ENCODE results near the gene LRRC27. TPM values are rescaled to one million over a fixed set of nuclear protein-coding genes. Genes with fewer than 3 reads are reported as not detected.

The LRRC27 gene
- total and polyA plus RNA-seq, 2 donors (not counting 1 experiment from before 2014, with no cell fraction given): 4.1 to 11.7 TPM

DNA sequence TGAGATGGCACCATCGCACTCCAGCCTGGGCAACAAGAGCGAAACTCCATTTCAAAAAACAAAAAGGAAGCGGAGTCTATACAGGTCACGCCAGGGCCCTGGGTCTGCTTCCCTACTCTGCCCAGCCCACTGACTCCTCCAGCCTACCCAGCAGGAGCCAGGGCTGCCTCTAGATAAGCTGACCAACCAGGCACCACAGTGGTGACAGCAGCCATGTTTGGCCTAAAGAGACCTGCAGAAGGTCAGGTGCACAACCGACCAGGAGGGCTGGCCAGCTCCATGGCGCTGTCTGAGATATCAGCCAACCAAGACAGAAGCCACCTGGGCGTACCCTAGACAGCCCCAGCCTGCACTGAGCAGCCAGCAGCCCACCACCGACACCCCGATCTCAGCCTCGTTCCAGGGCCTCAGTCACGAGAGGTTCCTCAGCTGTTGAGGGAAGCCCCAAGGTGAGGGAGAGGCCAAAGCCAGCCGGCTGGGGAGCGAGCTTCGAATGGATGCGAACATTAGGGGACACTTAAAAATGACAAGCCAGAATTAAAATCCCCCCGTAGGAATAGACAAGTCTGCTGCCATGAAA, 40.6 kb downstream of the LRRC27 start:
- H3K4me2 ChIP-seq (ENCODE audit: extremely low read depth, insufficient read depth, low read length): no peak overlapping the region
- no peak overlapping the region for H3K4me3 ChIP-seq (replicated peaks in 1 of 4; ENCODE audit: control extremely low read depth in 1 of 4, insufficient read depth in 1 of 4, low read depth in 3 of 4, low read length in 4 of 4)
- no peaks in the 10 kb centered on the region for H3K9me3 ChIP-seq (ENCODE audit: control insufficient read depth, insufficient read depth, low read depth, low read length)
- no peak overlapping the region for H3K27ac ChIP-seq (ENCODE audit: insufficient read depth, low read length)
- no peaks in the 10 kb centered on the region for H3K4me1 ChIP-seq (ENCODE audit: control insufficient read depth, extremely low read depth, insufficient read depth, low read length)
- H3K79me2 ChIP-seq (ENCODE audit: control insufficient read depth, insufficient read depth, low read length): no peaks in the 10 kb centered on the region
- H2AFZ ChIP-seq (ENCODE audit: low read length): no peak overlapping the region
- no peak for DNase-seq (ENCODE audit: low read depth in 2 of 2)
- no peak for TF ChIP-seq EZH2 (IDR thresholded peaks at IDR 0.05; ENCODE audit: low read length, missing control alignments)
- TF ChIP-seq, protein P1, sequence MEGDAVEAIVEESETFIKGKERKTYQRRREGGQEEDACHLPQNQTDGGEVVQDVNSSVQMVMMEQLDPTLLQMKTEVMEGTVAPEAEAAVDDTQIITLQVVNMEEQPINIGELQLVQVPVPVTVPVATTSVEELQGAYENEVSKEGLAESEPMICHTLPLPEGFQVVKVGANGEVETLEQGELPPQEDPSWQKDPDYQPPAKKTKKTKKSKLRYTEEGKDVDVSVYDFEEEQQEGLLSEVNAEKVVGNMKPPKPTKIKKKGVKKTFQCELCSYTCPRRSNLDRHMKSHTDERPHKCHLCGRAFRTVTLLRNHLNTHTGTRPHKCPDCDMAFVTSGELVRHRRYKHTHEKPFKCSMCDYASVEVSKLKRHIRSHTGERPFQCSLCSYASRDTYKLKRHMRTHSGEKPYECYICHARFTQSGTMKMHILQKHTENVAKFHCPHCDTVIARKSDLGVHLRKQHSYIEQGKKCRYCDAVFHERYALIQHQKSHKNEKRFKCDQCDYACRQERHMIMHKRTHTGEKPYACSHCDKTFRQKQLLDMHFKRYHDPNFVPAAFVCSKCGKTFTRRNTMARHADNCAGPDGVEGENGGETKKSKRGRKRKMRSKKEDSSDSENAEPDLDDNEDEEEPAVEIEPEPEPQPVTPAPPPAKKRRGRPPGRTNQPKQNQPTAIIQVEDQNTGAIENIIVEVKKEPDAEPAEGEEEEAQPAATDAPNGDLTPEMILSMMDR (conservative IDR thresholded peaks at IDR 0.05 in 1 of 2, IDR thresholded peaks at IDR 0.05 in 1 of 2; ENCODE audit: low read depth in 1 of 2, low read length in 2 of 2): no peak
- H4K20me1 ChIP-seq (ENCODE audit: control insufficient read depth, extremely low read depth, insufficient read depth, low read length): no peaks in the 10 kb centered on the region
- H3K9ac ChIP-seq (ENCODE audit: insufficient read depth, low read length): no peak overlapping the region
- H3K36me3 ChIP-seq (ENCODE audit: control insufficient read depth, insufficient read depth, low read length): no peaks in the 10 kb centered on the region
- no peaks in the 10 kb centered on the region for H3K27me3 ChIP-seq (ENCODE audit: control insufficient read depth, insufficient read depth, low read length)

- no peaks in the 10 kb centered on the region for H3K9me3 ChIP-seq (ENCODE audit: control insufficient read depth, insufficient read depth, low read depth, low read length)
- no peak overlapping the region for H3K4me3 ChIP-seq (replicated peaks in 1 of 4; ENCODE audit: control extremely low read depth in 1 of 4, insufficient read depth in 1 of 4, low read depth in 3 of 4, low read length in 4 of 4)
- H3K27me3 ChIP-seq (ENCODE audit: control insufficient read depth, insufficient read depth, low read length): no peaks in the 10 kb centered on the region
- no peaks in the 10 kb centered on the region for H3K4me1 ChIP-seq (ENCODE audit: control insufficient read depth, extremely low read depth, insufficient read depth, low read length)
- no peak overlapping the region for H3K27ac ChIP-seq (ENCODE audit: insufficient read depth, low read length)
- no peak overlapping the region for H2AFZ ChIP-seq (ENCODE audit: low read length)
- H3K9ac ChIP-seq (ENCODE audit: insufficient read depth, low read length): no peak overlapping the region
- H3K36me3 ChIP-seq (ENCODE audit: control insufficient read depth, insufficient read depth, low read length): no peaks in the 10 kb centered on the region
- no peaks in the 10 kb centered on the region for H3K79me2 ChIP-seq (ENCODE audit: control insufficient read depth, insufficient read depth, low read length)
- H3K4me2 ChIP-seq (ENCODE audit: extremely low read depth, insufficient read depth, low read length): no peak overlapping the region
- no peak for DNase-seq (ENCODE audit: low read depth in 2 of 2)
- no peaks in the 10 kb centered on the region for H4K20me1 ChIP-seq (ENCODE audit: control insufficient read depth, extremely low read depth, insufficient read depth, low read length)
- no peak for TF ChIP-seq EZH2 (IDR thresholded peaks at IDR 0.05; ENCODE audit: low read length, missing control alignments)
- TF ChIP-seq, protein P1 (conservative IDR thresholded peaks at IDR 0.05 in 1 of 2, IDR thresholded peaks at IDR 0.05 in 1 of 2; ENCODE audit: low read depth in 1 of 2, low read length in 2 of 2): no peak
Measured at GRCh38 chr10:132373241-132373955, 41.4 kb downstream of the LRRC27 start.

DNA sequence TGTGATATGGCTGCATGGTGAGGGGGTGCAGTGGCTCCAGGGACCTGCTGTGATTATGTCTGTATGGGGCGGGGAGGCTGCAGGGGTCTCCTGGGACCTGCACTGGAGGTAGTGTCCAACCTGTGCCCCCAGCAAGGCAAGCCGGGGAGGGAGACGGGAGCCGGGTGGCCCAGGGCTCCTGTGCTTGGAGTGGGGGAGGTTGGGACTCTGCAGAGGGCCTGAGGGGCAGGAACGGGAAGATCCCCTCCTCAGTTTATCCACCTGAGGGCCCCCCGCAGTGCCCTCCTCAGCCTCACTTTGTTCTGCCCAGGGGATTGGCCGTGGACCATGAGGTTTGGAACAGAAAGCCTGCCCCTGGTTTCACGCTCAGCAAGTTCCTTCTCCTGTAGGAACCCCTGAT, 42.2 kb downstream of the LRRC27 start:
- Histone ChIP-seq H3K27me3 (ENCODE audit: control insufficient read depth, insufficient read depth, low read length) (no peaks in the 10 kb centered on the region), H3K36me3 (ENCODE audit: control insufficient read depth, insufficient read depth, low read length) (no peaks in the 10 kb centered on the region), H3K27ac (ENCODE audit: insufficient read depth, low read length) (no peak overlapping the region), H3K4me2 (ENCODE audit: extremely low read depth, insufficient read depth, low read length) (no peak overlapping the region), H2AFZ (ENCODE audit: low read length) (no peak overlapping the region), H3K9me3 (ENCODE audit: control insufficient read depth, insufficient read depth, low read depth, low read length) (no peaks in the 10 kb centered on the region), H3K4me3 (replicated peaks in 1 of 4; ENCODE audit: control extremely low read depth in 1 of 4, insufficient read depth in 1 of 4, low read depth in 3 of 4, low read length in 4 of 4) (no peak overlapping the region), H4K20me1 (ENCODE audit: control insufficient read depth, extremely low read depth, insufficient read depth, low read length) (no peaks in the 10 kb centered on the region), H3K4me1 (ENCODE audit: control insufficient read depth, extremely low read depth, insufficient read depth, low read length) (no peaks in the 10 kb centered on the region), H3K79me2 (ENCODE audit: control insufficient read depth, insufficient read depth, low read length) (no peaks in the 10 kb centered on the region), H3K9ac (ENCODE audit: insufficient read depth, low read length) (no peak overlapping the region)
- no peak for TF ChIP-seq EZH2 (IDR thresholded peaks at IDR 0.05; ENCODE audit: low read length, missing control alignments)
- TF ChIP-seq, protein P1 (conservative IDR thresholded peaks at IDR 0.05 in 1 of 2, IDR thresholded peaks at IDR 0.05 in 1 of 2; ENCODE audit: low read depth in 1 of 2, low read length in 2 of 2): no peak
- no peak for DNase-seq (ENCODE audit: low read depth in 2 of 2)
